WTC11 (cell line): Measurements from ENCODE around the gene FOLR1. TPM values are rescaled to one million over a fixed set of nuclear protein-coding genes. Genes with fewer than 3 reads are reported as not detected.

Experiments used
- ATAC-seq: fragments of 200-7000 bp; cut with Tn5 transposase; 2 replicates; pipeline ENCODE4 v1.10.0; 2021; ENCODE audit warnings: mild to moderate bottlenecking, moderate library complexity
- CTCF ChIA-PET: fragments of 300-600 bp; sonication (Branson Sonifier 250); formaldehyde crosslinking; loops from one replicate; lab custom pipeline; 2021; ENCODE audit warnings: antibody characterized with exemption; lab: Charles Lee
- POLR2A ChIA-PET: fragments of 350-600 bp; sonication (Branson Sonifier 250); formaldehyde crosslinking; loops from one replicate; lab custom pipeline; 2021; ENCODE audit warnings: antibody characterized with exemption; lab: Charles Lee
- DNase-seq: peaks from one replicate; pipeline ENCODE4 v3.0.0; 2021; ENCODE audit warnings: low spot score
- H3K27ac Mint-ChIP-seq: 2 replicates; pipeline ENCODE4 v1.8.0; 2021; ENCODE audit warnings: mixed read lengths
- H3K27me3 Mint-ChIP-seq: 2 replicates; pipeline ENCODE4 v1.8.0; 2021; ENCODE audit warnings: low read depth, mild to moderate bottlenecking, moderate library complexity, mixed read lengths
- H3K36me3 Mint-ChIP-seq: 2 replicates; pipeline ENCODE4 v1.8.0; 2021; ENCODE audit warnings: mixed read lengths
- H3K4me1 Mint-ChIP-seq: 2 replicates; pipeline ENCODE4 v1.8.0; 2022; ENCODE audit warnings: mixed read lengths
- H3K4me3 Mint-ChIP-seq: 2 replicates; pipeline ENCODE4 v1.8.0; 2021; ENCODE audit warnings: mild to moderate bottlenecking, moderate library complexity, mixed read lengths
- H3K9me3 Mint-ChIP-seq: 2 replicates; pipeline ENCODE4 v1.8.0; 2021; ENCODE audit warnings: mixed read lengths
- AFF4 ChIP-seq: sonication (generic); formaldehyde crosslinking; IDR thresholded peaks from 2 replicates; pipeline ENCODE4 v1.8.1; 2023; ENCODE audit warnings: mild to moderate bottlenecking, missing genetic modification reagents, borderline replicate concordance
- ARID4B ChIP-seq: sonication (generic); formaldehyde crosslinking; IDR thresholded peaks from 2 replicates; pipeline ENCODE4 v1.8.0; 2023; ENCODE audit warnings: missing genetic modification reagents, mild to moderate bottlenecking, borderline replicate concordance
- ATF6 ChIP-seq: sonication (generic); formaldehyde crosslinking; IDR thresholded peaks from 2 replicates; pipeline ENCODE4 v1.8.1; 2023; ENCODE audit warnings: mild to moderate bottlenecking, missing genetic modification reagents
- CTCF ChIP-seq: fragments of 200-600 bp; IDR thresholded peaks from 2 replicates; pipeline ENCODE4 v1.8.0; 2022; ENCODE audit warnings: antibody characterized with exemption
- HMGA2 ChIP-seq: fragments of 250-450 bp; sonication (Bioruptor Pico); IDR thresholded peaks from 2 replicates; pipeline ENCODE4 v1.4.0; 2021; ENCODE audit warnings: mild to moderate bottlenecking, moderate library complexity
- IRF1 ChIP-seq: sonication (generic); formaldehyde crosslinking; IDR thresholded peaks from 2 replicates; pipeline ENCODE4 v1.8.0; 2023; ENCODE audit warnings: missing genetic modification reagents
- MAX ChIP-seq: sonication (generic); formaldehyde crosslinking; IDR thresholded peaks from 2 replicates; pipeline ENCODE4 v1.8.0; 2022; ENCODE audit warnings: mild to moderate bottlenecking, missing genetic modification reagents
- NFATC4 ChIP-seq: fragments of 250-450 bp; sonication (Bioruptor Pico); IDR thresholded peaks from 2 replicates; pipeline ENCODE4 v1.9.0; 2021; ENCODE audit warnings: mild to moderate bottlenecking
- OVOL2 ChIP-seq: fragments of 250-450 bp; sonication (Bioruptor Pico); IDR thresholded peaks from 2 replicates; pipeline ENCODE4 v1.9.0; 2021; ENCODE audit warnings: mild to moderate bottlenecking, borderline replicate concordance
- RORB ChIP-seq: fragments of 250-450 bp; sonication (Bioruptor Pico); IDR thresholded peaks from 2 replicates; pipeline ENCODE4 v1.9.0; 2021; ENCODE audit warnings: mild to moderate bottlenecking
- SP1 ChIP-seq: sonication (generic); formaldehyde crosslinking; conservative IDR thresholded peaks from 2 replicates; pipeline ENCODE4 v1.8.1; 2022; ENCODE audit warnings: missing genetic modification reagents
- TEAD1 ChIP-seq: sonication (generic); formaldehyde crosslinking; IDR thresholded peaks from 2 replicates; pipeline ENCODE4 v1.8.0; 2022; ENCODE audit warnings: mild to moderate bottlenecking, missing genetic modification reagents
- ZNF396 ChIP-seq: fragments of 250-450 bp; sonication (Bioruptor Pico); IDR thresholded peaks from 2 replicates; pipeline ENCODE4 v1.8.0; 2021; ENCODE audit warnings: mild to moderate bottlenecking, moderate library complexity, borderline replicate concordance
- ZNF425 ChIP-seq: fragments of 250-450 bp; sonication (Bioruptor Pico); conservative IDR thresholded peaks from 2 replicates; pipeline ENCODE4 v1.9.0; 2021; ENCODE audit warnings: mild to moderate bottlenecking
- ZSCAN18 ChIP-seq: fragments of 250-450 bp; sonication (Bioruptor Pico); IDR thresholded peaks from 2 replicates; pipeline ENCODE4 v2.1.2; 2022; ENCODE audit warnings: mild to moderate bottlenecking, moderate library complexity
- total RNA-seq: library from RNA; stranded (reverse); gene quantifications from 3 replicates; pipeline ENCODE4 v1.2.3, GENCODE V29; 2021

FOLR1 gene
- total RNA-seq, 1 experiment from 2014 or later, result 0.35 TPM

- no peak overlapping the region for H3K4me3 Mint-ChIP-seq
- H3K36me3 Mint-ChIP-seq, result no peaks in the 10 kb centered on the region
- POLR2A ChIA-PET, result no interaction called here
- peaks cover 30% of the 10 kb centered on the region for H3K4me1 Mint-ChIP-seq
- H3K27me3 Mint-ChIP-seq, result peaks cover 43% of the 10 kb centered on the region
- no peak overlapping the region for H3K27ac Mint-ChIP-seq
- CTCF ChIA-PET, result interaction anchor here (0.7 to 7.5 kb wide), 11 partner anchors 21 to 227 kb away, joined by 3 to 89 read pairs (median 4); partner anchors contain the start of gene CLPB
- ATAC-seq (peak; percentile 29), DNase-seq (peak; percentile 69)
- no peaks in the 10 kb centered on the region for H3K9me3 Mint-ChIP-seq
- 0 out of 2 replicates have a peak, but pooled peaks have one; percentile 24 for TF ChIP-seq ARID4B
- no peak for TF ChIP-seq CTCF
- TF ChIP-seq SP1 (CRISPR knock-in tag), result peak; percentile 26; the same call in 1 of the 2 replicates
- no peak for TF ChIP-seq NFATC4 (CRISPR knock-in tag)
- no peak for TF ChIP-seq ZNF396 (CRISPR knock-in tag)
- TF ChIP-seq RORB (CRISPR knock-in tag), result no peak
- no peak for TF ChIP-seq TEAD1 (CRISPR knock-in tag)
- TF ChIP-seq AFF4 (CRISPR knock-in tag), result 0 out of 2 replicates have a peak, but pooled peaks have one; percentile 38
- TF ChIP-seq HMGA2 (CRISPR knock-in tag), result no peak
- no peak for TF ChIP-seq ZSCAN18 (CRISPR knock-in tag)
- no peak for TF ChIP-seq ATF6
- TF ChIP-seq OVOL2 (CRISPR knock-in tag), result no peak
- peak; percentile 45 for TF ChIP-seq MAX (CRISPR knock-in tag)
- TF ChIP-seq IRF1, result no peak
- TF ChIP-seq ZNF425, result no peak
These were observed 52.7 kb downstream of the FOLR1 start for GRCh38 chr11:72244361-72245262.
